Suprapubic skin (tissue), 4 donors: ENCODE data around the gene C1QTNF6. TPM values are rescaled to one million over a fixed set of nuclear protein-coding genes. Genes with fewer than 3 reads are reported as not detected.
A peak's percentile ranks its signal among the peaks of the same experiment; 100 is the strongest.

Source experiments
- DNase-seq, 2 donors: peaks; one replicate each; pipeline ENCODE4 v3.0.0-alpha.2; 2019; ENCODE audit warnings: low spot score in 2 of 2
- H3K27ac ChIP-seq: fragments of 200-600 bp; sonication (generic); one replicate; pipeline ENCODE4 v1.5.1; 2019
- H3K27me3 ChIP-seq: fragments of 200-600 bp; sonication (generic); one replicate; pipeline ENCODE4 v1.5.1; 2019
- H3K36me3 ChIP-seq: fragments of 200-600 bp; sonication (generic); one replicate; pipeline ENCODE4 v1.5.1; 2019
- H3K4me1 ChIP-seq: fragments of 200-600 bp; sonication (generic); one replicate; pipeline ENCODE4 v1.5.1; 2019
- H3K4me3 ChIP-seq: fragments of 200-600 bp; sonication (generic); one replicate; pipeline ENCODE4 v1.5.1; 2019; ENCODE audit warnings: mild to moderate bottlenecking
- H3K9me3 ChIP-seq: fragments of 200-600 bp; sonication (generic); one replicate; pipeline ENCODE4 v1.5.1; 2019
- CTCF ChIP-seq, 2 donors: fragments of 200-600 bp in 1 of 2; fragments of 450-650 bp in 1 of 2; sonication (generic) in 1 of 2; IDR thresholded peaks; one replicate each; pipeline ENCODE4 v1.5.1; 2016 to 2019; ENCODE audit warnings: antibody characterized with exemption in 2 of 2, mild to moderate bottlenecking in 1 of 2, moderate library complexity in 1 of 2
- EP300 ChIP-seq: sonication (generic); formaldehyde crosslinking; IDR thresholded peaks from one replicate; pipeline ENCODE4 v1.6.1; 2017; ENCODE audit warnings: antibody characterized with exemption
- POLR2A ChIP-seq, 2 donors: fragments of 450-650 bp; IDR thresholded peaks; one replicate each; pipeline ENCODE4 v1.6.1; 2017; ENCODE audit warnings: antibody characterized with exemption in 2 of 2, mild to moderate bottlenecking in 2 of 2, moderate library complexity in 2 of 2
- POLR2AphosphoS5 ChIP-seq, 3 donors: sonication (generic); formaldehyde crosslinking; IDR thresholded peaks; one replicate each; pipeline ENCODE4 v1.6.1; 2017; ENCODE audit warnings: antibody characterized with exemption in 3 of 3
- WGBS: methylation state at CpG from one replicate; pipeline ENCODE4 v1.1.5; 2018; 5-methylcytosine and 5-hydroxymethylcytosine counted together
- total RNA-seq, 4 donors: library from RNA; depleted of rRNA; stranded (reverse); fragments of >200 nt; gene quantifications; one replicate each; pipeline ENCODE4 v1.1.0, GENCODE V29; 2016

Gene C1QTNF6
- total RNA-seq, 4 donors from 2014 or later: 1.2 to 8.4 (median 2.7) TPM

DNA sequence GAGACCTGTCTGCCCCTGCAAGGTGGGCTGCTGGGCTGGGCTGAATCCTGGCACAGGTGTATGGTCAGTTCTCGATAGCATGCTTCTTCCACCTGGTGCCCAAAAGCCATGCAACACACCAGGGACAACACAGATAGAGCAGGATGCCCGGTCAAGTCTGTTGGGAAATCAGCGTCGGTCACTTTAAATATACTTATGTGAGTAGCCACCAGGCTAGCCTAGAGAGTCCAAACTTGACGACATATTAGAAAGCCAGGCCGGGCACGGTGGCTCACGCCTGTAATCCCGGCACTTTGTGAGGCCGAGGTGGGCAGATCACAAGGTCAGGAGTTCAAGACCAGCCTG is 8.9 kb downstream of the C1QTNF6 start:
- H3K9me3 ChIP-seq: no peaks in the 10 kb centered on the region
- WGBS: 96% methylated on average over 9 of the region's 10 CpGs
- H3K36me3 ChIP-seq: no peaks in the 10 kb centered on the region
- no peaks in the 10 kb centered on the region for H3K27me3 ChIP-seq
- peaks cover 53% of the 10 kb centered on the region for H3K4me1 ChIP-seq
- no peak overlapping the region for H3K27ac ChIP-seq
- TF ChIP-seq CTCF (IDR thresholded peaks at IDR 0.05) (no peak), POLR2A (IDR thresholded peaks at IDR 0.05) (no peak), POLR2AphosphoS5 (IDR thresholded peaks at IDR 0.05) (no peak), EP300 (no peak)
- DNase-seq: no peak
- no peak overlapping the region for H3K4me3 ChIP-seq

DNA sequence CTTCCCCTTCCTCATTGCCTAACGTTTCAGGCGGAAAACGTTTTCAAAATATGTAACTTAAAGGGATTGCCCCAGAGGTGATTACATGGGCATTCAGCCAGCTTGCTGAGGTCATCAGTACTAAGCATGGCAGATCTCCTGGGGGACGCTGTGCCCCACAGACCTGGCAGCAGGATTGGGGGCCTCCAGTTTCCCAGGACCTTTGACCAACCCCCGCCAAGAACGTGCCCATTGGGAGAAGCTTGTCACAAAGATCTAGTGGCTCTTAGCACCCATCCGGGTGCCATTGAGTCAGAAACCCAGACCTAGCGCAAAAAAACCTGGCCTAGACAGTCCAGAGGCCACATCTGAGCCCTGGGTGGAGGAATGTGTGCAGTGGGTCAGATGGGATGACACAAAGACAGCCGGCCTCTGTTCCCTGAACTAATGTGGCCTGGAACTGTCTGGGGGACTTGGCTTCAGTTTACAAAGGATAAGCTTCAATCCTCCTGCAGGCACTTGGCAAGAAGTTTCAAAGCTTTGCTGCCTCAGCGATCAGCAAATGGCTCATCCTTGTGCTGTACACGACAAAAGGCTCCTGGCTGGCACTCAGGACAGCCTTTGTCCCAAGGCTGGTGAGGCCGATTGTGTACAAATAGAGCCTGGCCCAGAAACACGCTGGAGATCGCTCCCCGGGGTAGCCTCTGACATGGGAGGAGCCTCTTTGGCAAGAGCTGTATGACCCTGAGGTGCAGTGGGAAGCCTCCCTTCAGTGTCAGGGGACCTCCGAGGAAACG is 9.5 kb downstream of the C1QTNF6 start:
- no peaks in the 10 kb centered on the region for H3K27me3 ChIP-seq
- 39% methylated on average over 16 of the region's 17 CpGs for WGBS
- TF ChIP-seq CTCF (IDR thresholded peaks at IDR 0.05) (no peak), EP300 (no peak), POLR2AphosphoS5 (IDR thresholded peaks at IDR 0.05) (no peak)
- peak overlapping the region; percentile 19 for H3K27ac ChIP-seq
- H3K36me3 ChIP-seq: no peaks in the 10 kb centered on the region
- DNase-seq: peak in 1 of 2 donors; percentile 70
- H3K4me3 ChIP-seq: no peak overlapping the region
- H3K4me1 ChIP-seq: peaks cover 51% of the 10 kb centered on the region
- H3K9me3 ChIP-seq: no peaks in the 10 kb centered on the region

DNA sequence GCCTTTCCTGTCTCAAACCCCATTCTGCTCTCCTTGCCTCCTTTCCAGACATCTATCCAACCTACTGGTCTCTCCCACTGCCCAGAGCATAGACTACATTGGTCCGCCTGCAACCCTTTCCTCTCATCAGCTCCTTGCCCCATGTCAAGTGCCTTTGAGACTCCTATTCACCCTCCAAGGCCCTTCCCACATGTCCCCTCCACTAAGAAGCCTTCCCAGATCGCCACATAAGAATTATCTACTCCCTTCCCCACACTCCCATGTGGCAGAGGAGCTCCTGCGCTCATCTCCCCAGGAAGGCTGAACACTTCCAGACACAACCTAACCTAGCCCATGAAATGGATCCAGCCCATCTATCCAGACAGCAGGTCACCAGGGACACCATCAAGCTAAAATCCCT is 10.3 kb downstream of the C1QTNF6 start:
- H3K4me3 ChIP-seq: no peak overlapping the region
- H3K27ac ChIP-seq: no peak overlapping the region
- 96% methylated on average over 3 of the region's 3 CpGs for WGBS
- no peaks in the 10 kb centered on the region for H3K9me3 ChIP-seq
- H3K27me3 ChIP-seq: no peaks in the 10 kb centered on the region
- no peak for TF ChIP-seq POLR2AphosphoS5 (IDR thresholded peaks at IDR 0.05)
- no peak for TF ChIP-seq CTCF (IDR thresholded peaks at IDR 0.05)
- TF ChIP-seq POLR2A (IDR thresholded peaks at IDR 0.05): no peak
- TF ChIP-seq EP300: no peak
- no peaks in the 10 kb centered on the region for H3K36me3 ChIP-seq
- peaks cover 51% of the 10 kb centered on the region for H3K4me1 ChIP-seq
- no peak for DNase-seq

GRCh38 chr22:37177221-37177620 is 10.8 kb downstream of the C1QTNF6 start:
- Histone ChIP-seq H3K27ac (no peak overlapping the region), H3K27me3 (no peaks in the 10 kb centered on the region), H3K4me1 (peaks cover 51% of the 10 kb centered on the region), H3K36me3 (no peaks in the 10 kb centered on the region), H3K4me3 (no peak overlapping the region), H3K9me3 (no peaks in the 10 kb centered on the region)
- DNase-seq: peak; percentile 30 to 50
- 81% methylated on average over 5 of the region's 5 CpGs for WGBS
- TF ChIP-seq EP300: no peak
- no peak for TF ChIP-seq POLR2AphosphoS5 (IDR thresholded peaks at IDR 0.05)
- no peak for TF ChIP-seq CTCF (IDR thresholded peaks at IDR 0.05)
- TF ChIP-seq POLR2A (IDR thresholded peaks at IDR 0.05): no peak

DNA sequence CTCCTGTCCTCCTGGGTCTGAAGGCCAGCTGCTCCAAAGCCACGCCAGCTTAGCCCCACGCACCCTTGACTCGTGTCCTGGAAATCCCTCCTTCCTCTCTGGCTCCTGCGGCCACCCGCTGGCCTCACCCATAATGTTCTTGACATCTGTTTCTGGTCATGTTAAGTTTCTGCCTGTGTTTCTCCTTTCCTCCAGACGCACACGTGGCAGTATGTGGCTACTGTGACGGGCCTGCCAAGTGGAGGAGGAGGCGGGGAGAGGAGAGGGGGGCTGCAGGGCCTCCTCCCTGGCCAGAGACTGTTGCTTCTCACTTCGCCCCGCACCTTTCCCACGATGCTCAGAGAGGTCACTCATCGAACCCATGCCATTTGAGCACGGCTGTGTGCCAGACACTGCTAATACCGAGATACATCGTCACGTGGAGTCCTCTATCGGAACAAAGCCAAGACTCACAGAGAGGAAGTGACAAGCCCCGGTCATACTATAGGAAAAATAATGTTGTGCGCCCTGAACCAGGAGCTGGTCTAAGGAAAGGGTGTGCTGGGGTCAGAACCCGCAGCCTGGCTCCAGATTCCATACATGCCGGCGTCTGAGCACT is 11.5 kb downstream of the C1QTNF6 start:
- TF ChIP-seq POLR2AphosphoS5 (IDR thresholded peaks at IDR 0.05) (peak in 1 of 3 donors; percentile 53), EP300 (no peak), POLR2A (IDR thresholded peaks at IDR 0.05) (peak in 1 of 2 donors; percentile 16)
- H3K27ac ChIP-seq: peak overlapping the region; percentile 54
- H3K36me3 ChIP-seq: no peaks in the 10 kb centered on the region
- no peaks in the 10 kb centered on the region for H3K9me3 ChIP-seq
- no peaks in the 10 kb centered on the region for H3K27me3 ChIP-seq
- peak overlapping the region; percentile 13 for H3K4me3 ChIP-seq
- WGBS: 14% methylated on average over 23 of the region's 23 CpGs
- DNase-seq: peak; percentile 82 to 85
- H3K4me1 ChIP-seq: peaks cover 51% of the 10 kb centered on the region
